Naive thymus-derived CD4-positive, alpha-beta T cell (primary cell): ENCODE data around the gene BLID. TPM values are rescaled to one million over a fixed set of nuclear protein-coding genes. Genes with fewer than 3 reads are reported as not detected.

Experiments
- ATAC-seq: fragments of 150-1000 bp; cut with Tn5 transposase; 2 replicates; pipeline ENCODE4 v1.10.0; 2021; ENCODE audit warnings: mild to moderate bottlenecking, moderate library complexity
- CTCF ChIA-PET: fragments of 350-600 bp; sonication (Branson Sonifier 250); formaldehyde crosslinking; loops from one replicate; lab custom pipeline; 2021; ENCODE audit warnings: antibody characterized with exemption; lab: Charles Lee
- POLR2A ChIA-PET: fragments of 350-600 bp; sonication (Branson Sonifier 250); formaldehyde crosslinking; loops from one replicate; lab custom pipeline; 2021; ENCODE audit warnings: antibody characterized with exemption, inconsistent platforms; lab: Charles Lee
- DNase-seq, 9 donors: peaks; one replicate each; pipeline versions ENCODE4 v3.0.0 to v3.0.0-alpha.2; 2020 to 2022; ENCODE audit warnings: mixed read lengths in 1 of 9
- H3K27ac ChIP-seq: one replicate; pipeline ENCODE4 v1.7.0; 2013; ENCODE audit warnings: mild to moderate bottlenecking, low read depth, low read length, moderate library complexity
- H3K27me3 ChIP-seq, 2 donors: one replicate each; pipeline ENCODE4 v1.7.0; 2013; ENCODE audit warnings: low read length in 2 of 2, mild to moderate bottlenecking in 2 of 2, moderate library complexity in 2 of 2; ENCODE audit not compliant: control insufficient read depth in 2 of 2, insufficient read depth in 2 of 2
- H3K36me3 ChIP-seq, 3 experiments: 1 replicate in 2 of 3; 2 replicates in 1 of 3; pipeline ENCODE4 v1.7.0; 2013; ENCODE audit warnings: low read length in 3 of 3, mild to moderate bottlenecking in 3 of 3, moderate library complexity in 1 of 3; ENCODE audit not compliant: insufficient read depth in 3 of 3, control insufficient read depth in 2 of 3
- H3K4me1 ChIP-seq, 2 donors: one replicate each; pipeline ENCODE4 v1.7.0; 2013; ENCODE audit warnings: low read length in 2 of 2, mild to moderate bottlenecking in 2 of 2, moderate library complexity in 1 of 2; ENCODE audit not compliant: control insufficient read depth in 2 of 2, insufficient read depth in 2 of 2
- H3K4me3 ChIP-seq: 2 replicates; pipeline ENCODE4 v1.7.0; 2013; ENCODE audit warnings: mild to moderate bottlenecking, low read length
- H3K9me3 ChIP-seq, 3 experiments: 1 replicate in 2 of 3; 2 replicates in 1 of 3; pipeline ENCODE4 v1.7.0; 2013; ENCODE audit warnings: low read length in 3 of 3; ENCODE audit not compliant: control insufficient read depth in 2 of 3
- H3K27ac Mint-ChIP-seq, 9 donors: one replicate each; pipeline ENCODE4 v1.8.0; 2020 to 2022; ENCODE audit warnings: mixed read lengths in 9 of 9, mild to moderate bottlenecking in 8 of 9, moderate library complexity in 5 of 9, inconsistent platforms in 2 of 9
- H3K27me3 Mint-ChIP-seq, 5 donors: one replicate each; pipeline ENCODE4 v1.8.0; 2021 to 2022; ENCODE audit warnings: mixed read lengths in 5 of 5, mild to moderate bottlenecking in 1 of 5
- H3K36me3 Mint-ChIP-seq, 5 donors: one replicate each; pipeline ENCODE4 v1.8.0; 2020 to 2022; ENCODE audit warnings: mixed read lengths in 5 of 5, mild to moderate bottlenecking in 3 of 5, inconsistent platforms in 1 of 5
- H3K4me1 Mint-ChIP-seq, 7 donors: one replicate each; pipeline ENCODE4 v1.8.0; 2020 to 2022; ENCODE audit warnings: mixed read lengths in 7 of 7, mild to moderate bottlenecking in 3 of 7, inconsistent platforms in 1 of 7
- H3K4me3 Mint-ChIP-seq, 10 donors: one replicate each; pipeline ENCODE4 v1.8.0; 2020 to 2022; ENCODE audit warnings: mild to moderate bottlenecking in 10 of 10, mixed read lengths in 10 of 10, moderate library complexity in 6 of 10, inconsistent platforms in 2 of 10
- H3K9me3 Mint-ChIP-seq, 11 donors: one replicate each; pipeline ENCODE4 v1.8.0; 2020 to 2022; ENCODE audit warnings: mixed read lengths in 11 of 11, mild to moderate bottlenecking in 4 of 11, inconsistent platforms in 1 of 11, moderate library complexity in 1 of 11
- intact Hi-C, 2 donors: fragments of 100-400 bp; cut with micrococcal nuclease; formaldehyde crosslinking; loops; one replicate each; pipeline ENCODE4 v1.15.1; 2023
- polyA plus RNA-seq, 2 donors: library from polyadenylated mRNA; unstranded; fragments of 300-500 nt; fragmentation: Illumina TruSeq; gene quantifications; one replicate each; pipeline ENCODE4 v1.2.3, GENCODE V29; 2021
- total RNA-seq, 6 experiments: library from RNA in 5 of 6; stranded (reverse) in 5 of 6; gene quantifications; 1 replicate in 5 of 6; 2 replicates in 1 of 6; pipeline ENCODE4 v1.2.3 and lab custom pipeline; 2021 to 2026

Gene BLID
- total and polyA plus RNA-seq, 7 experiments from 2014 or later, result not detected

GRCh38 chr11:122141725-122142124 is 25.7 kb upstream of the BLID start:
- no peaks in the 10 kb centered on the region for H3K27me3 ChIP-seq
- H3K36me3 ChIP-seq, result no peaks in the 10 kb centered on the region
- Mint-ChIP-seq H3K9me3 (no peaks in the 10 kb centered on the region), H3K4me1 (no peaks in the 10 kb centered on the region), H3K27ac (no peak overlapping the region), H3K36me3 (no peaks in the 10 kb centered on the region), H3K27me3 (peaks cover 0 to 24% (median 18%) of the 10 kb centered on the region in 5 donors), H3K4me3 (no peak overlapping the region)
- CTCF ChIA-PET, result no interaction called here
- DNase-seq (no peak), ATAC-seq (no peak)
- H3K4me1 ChIP-seq, result no peaks in the 10 kb centered on the region
- H3K27ac ChIP-seq, result no peak overlapping the region
- intact Hi-C loops, result no loop called here
- POLR2A ChIA-PET, result no interaction called here
- no peak overlapping the region for H3K4me3 ChIP-seq
- no peaks in the 10 kb centered on the region for H3K9me3 ChIP-seq

- no peak for ATAC-seq
- Histone ChIP-seq H3K4me3 (no peak overlapping the region), H3K9me3 (no peaks in the 10 kb centered on the region), H3K27ac (no peak overlapping the region), H3K36me3 (no peaks in the 10 kb centered on the region), H3K27me3 (no peaks in the 10 kb centered on the region), H3K4me1 (no peaks in the 10 kb centered on the region)
- Mint-ChIP-seq H3K27me3 (peaks cover 0 to 19% (median 9%) of the 10 kb centered on the region in 5 donors), H3K4me1 (no peaks in the 10 kb centered on the region), H3K4me3 (no peak overlapping the region), H3K36me3 (no peaks in the 10 kb centered on the region), H3K9me3 (no peaks in the 10 kb centered on the region), H3K27ac (no peak overlapping the region)
- ChIA-PET CTCF (no interaction called here), POLR2A (no interaction called here)
- DNase-seq, result no peak
- intact Hi-C loops, result no loop called here
These were observed 24.5 kb upstream of the BLID start for GRCh38 chr11:122140500-122140899.

DNA sequence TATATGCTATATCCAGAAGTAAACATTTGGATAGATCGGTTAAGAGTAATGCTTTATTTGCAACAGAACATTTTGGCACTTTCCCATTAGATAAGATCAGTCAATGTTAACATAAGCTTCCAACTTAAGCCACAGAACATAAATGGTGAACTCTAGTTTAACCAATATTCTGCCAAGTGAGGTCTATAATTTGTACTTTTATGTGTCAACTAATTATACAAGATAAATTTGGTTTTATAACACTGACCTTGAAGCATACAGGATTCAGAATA is 23.5 kb upstream of the BLID start:
- ATAC-seq, result no peak
- DNase-seq, result no peak
- Mint-ChIP-seq H3K9me3 (no peaks in the 10 kb centered on the region), H3K4me1 (no peaks in the 10 kb centered on the region), H3K4me3 (no peak overlapping the region), H3K36me3 (no peaks in the 10 kb centered on the region), H3K27me3 (peaks cover 0 to 23% (median 9%) of the 10 kb centered on the region in 5 donors), H3K27ac (no peak overlapping the region)
- ChIA-PET POLR2A (no interaction called here), CTCF (no interaction called here)
- Histone ChIP-seq H3K4me3 (no peak overlapping the region), H3K36me3 (no peaks in the 10 kb centered on the region), H3K4me1 (no peaks in the 10 kb centered on the region), H3K27ac (no peak overlapping the region), H3K9me3 (no peaks in the 10 kb centered on the region), H3K27me3 (no peaks in the 10 kb centered on the region)
- intact Hi-C loops, result no loop called here

GRCh38 chr11:122138744-122139594 is 23.0 kb upstream of the BLID start:
- H3K4me3 ChIP-seq, result no peak overlapping the region
- H3K4me1 ChIP-seq, result no peaks in the 10 kb centered on the region
- peaks cover 0 to 23% (median 9%) of the 10 kb centered on the region in 5 donors for H3K27me3 Mint-ChIP-seq
- intact Hi-C loops, result no loop called here
- H3K4me3 Mint-ChIP-seq, result no peak overlapping the region
- no peak overlapping the region for H3K27ac Mint-ChIP-seq
- ChIA-PET POLR2A (no interaction called here), CTCF (no interaction called here)
- no peaks in the 10 kb centered on the region for H3K36me3 Mint-ChIP-seq
- no peaks in the 10 kb centered on the region for H3K27me3 ChIP-seq
- ATAC-seq (no peak), DNase-seq (no peak)
- H3K9me3 Mint-ChIP-seq, result no peaks in the 10 kb centered on the region
- no peaks in the 10 kb centered on the region for H3K4me1 Mint-ChIP-seq
- H3K36me3 ChIP-seq, result no peaks in the 10 kb centered on the region
- no peak overlapping the region for H3K27ac ChIP-seq
- no peaks in the 10 kb centered on the region for H3K9me3 ChIP-seq

DNA sequence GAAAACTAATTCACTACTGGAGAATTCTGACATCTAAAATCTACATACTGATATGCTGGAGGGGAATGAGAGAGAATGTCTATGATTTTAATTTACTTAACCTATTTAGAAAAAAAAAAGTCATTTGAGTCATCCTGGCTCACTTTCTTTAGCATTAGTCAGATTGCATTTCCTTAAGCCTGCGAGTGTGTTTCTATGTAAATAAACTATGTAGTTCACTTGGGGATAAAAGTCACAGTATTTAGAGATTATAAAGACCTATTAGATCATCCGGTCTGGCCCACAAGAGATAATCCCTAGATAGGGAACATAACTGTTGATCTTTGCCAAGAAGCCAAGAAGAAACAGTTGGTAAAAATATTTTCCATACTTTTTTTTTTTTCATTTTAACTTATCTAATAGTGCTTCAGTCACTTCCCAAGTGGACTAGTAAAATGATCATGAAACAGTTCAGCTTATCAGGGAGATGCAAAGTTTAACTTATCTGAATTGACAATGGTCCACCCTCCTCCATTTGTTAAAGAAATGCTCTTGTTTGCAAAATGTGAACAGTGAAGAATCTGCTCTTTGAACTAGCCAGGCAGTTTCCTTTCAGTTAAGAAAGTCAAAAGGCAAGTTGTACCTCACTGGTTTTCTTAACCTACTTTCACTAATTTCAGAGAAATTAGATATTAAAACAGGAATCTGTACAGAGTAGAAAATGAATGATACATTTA is 21.2 kb upstream of the BLID start:
- Histone ChIP-seq H3K36me3 (no peaks in the 10 kb centered on the region), H3K9me3 (no peaks in the 10 kb centered on the region), H3K27me3 (no peaks in the 10 kb centered on the region), H3K4me3 (no peak overlapping the region), H3K27ac (no peak overlapping the region), H3K4me1 (no peaks in the 10 kb centered on the region)
- Mint-ChIP-seq H3K4me3 (no peak overlapping the region), H3K27ac (no peak overlapping the region), H3K27me3 (peaks cover 0 to 23% (median 14%) of the 10 kb centered on the region in 5 donors), H3K36me3 (no peaks in the 10 kb centered on the region), H3K4me1 (no peaks in the 10 kb centered on the region), H3K9me3 (peaks cover 0 to 1% (median 0%) of the 10 kb centered on the region in 11 donors)
- ATAC-seq (no peak), DNase-seq (no peak)
- ChIA-PET POLR2A (no interaction called here), CTCF (no interaction called here)
- intact Hi-C loops, result no loop called here

DNA sequence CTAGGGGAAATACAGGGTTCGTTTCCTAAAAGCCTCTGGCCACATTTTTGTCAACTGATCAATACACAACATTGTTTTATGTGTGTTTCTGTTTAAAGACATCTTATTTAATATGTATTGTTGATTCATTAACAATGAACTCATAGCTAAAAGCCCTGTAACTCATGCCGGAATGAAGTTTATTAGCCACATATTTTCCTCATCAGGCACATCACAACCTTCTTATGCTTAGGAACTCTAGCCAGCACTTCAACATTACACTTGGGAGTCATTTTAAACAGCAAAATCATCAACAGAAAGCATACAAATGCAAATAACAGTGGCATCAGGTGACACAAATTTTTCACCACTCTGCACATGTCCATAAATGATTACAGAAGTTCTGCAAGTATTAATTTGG is 15.1 kb upstream of the BLID start:
- Mint-ChIP-seq H3K27me3 (peaks cover 0 to 43% (median 13%) of the 10 kb centered on the region in 5 donors), H3K27ac (no peak overlapping the region), H3K36me3 (no peaks in the 10 kb centered on the region), H3K4me1 (no peaks in the 10 kb centered on the region), H3K4me3 (no peak overlapping the region), H3K9me3 (peaks cover 0 to 5% (median 0%) of the 10 kb centered on the region in 11 donors)
- Histone ChIP-seq H3K9me3 (no peaks in the 10 kb centered on the region), H3K36me3 (no peaks in the 10 kb centered on the region), H3K27ac (no peak overlapping the region), H3K27me3 (no peaks in the 10 kb centered on the region), H3K4me3 (no peak overlapping the region), H3K4me1 (no peaks in the 10 kb centered on the region)
- CTCF ChIA-PET, result no interaction called here
- no peak for DNase-seq
- POLR2A ChIA-PET, result no interaction called here
- intact Hi-C loops, result no loop called here
- no peak for ATAC-seq

GRCh38 chr11:122128146-122128545 is 12.1 kb upstream of the BLID start:
- Histone ChIP-seq H3K4me1 (no peaks in the 10 kb centered on the region), H3K27me3 (no peaks in the 10 kb centered on the region), H3K9me3 (no peaks in the 10 kb centered on the region), H3K27ac (no peak overlapping the region), H3K4me3 (no peak overlapping the region), H3K36me3 (no peaks in the 10 kb centered on the region)
- ChIA-PET POLR2A (no interaction called here), CTCF (no interaction called here)
- ATAC-seq (no peak), DNase-seq (no peak)
- Mint-ChIP-seq H3K36me3 (no peaks in the 10 kb centered on the region), H3K27me3 (peaks cover 0 to 39% (median 13%) of the 10 kb centered on the region in 5 donors), H3K9me3 (peaks cover 0 to 5% (median 3%) of the 10 kb centered on the region in 11 donors), H3K4me1 (no peaks in the 10 kb centered on the region), H3K4me3 (no peak overlapping the region), H3K27ac (no peak overlapping the region)
- intact Hi-C loops, result no loop called here
